Liver (tissue), 9 donors: ENCODE results near the gene RTF2. TPM values are rescaled to one million over a fixed set of nuclear protein-coding genes. Genes with fewer than 3 reads are reported as not detected.
"Not testable (repeated sequence)": the region's sequence is repeated elsewhere in the genome, so short reads cannot be mapped to it uniquely, and the experiment has no call there.

Experiments used
- DNase-seq: peaks from one replicate; pipeline ENCODE4 v3.0.0-alpha.2; 2017; ENCODE audit warnings: low spot score
- H3K27ac ChIP-seq, 2 donors: one replicate each; pipeline ENCODE4 v1.7.0; 2013; ENCODE audit warnings: inconsistent platforms in 2 of 2, low read length in 2 of 2, control low read depth in 1 of 2, low read depth in 1 of 2, mild to moderate bottlenecking in 1 of 2
- H3K27me3 ChIP-seq, 4 donors: one replicate each; pipeline versions ENCODE4 v1.6.1 to v1.7.0; 2013; ENCODE audit warnings: low read length in 3 of 4, inconsistent platforms in 1 of 4, mild to moderate bottlenecking in 1 of 4, moderate library complexity in 1 of 4; ENCODE audit not compliant: control insufficient read depth in 4 of 4, insufficient read depth in 4 of 4
- H3K36me3 ChIP-seq, 4 donors: one replicate each; pipeline versions ENCODE4 v1.6.1 to v1.7.0; 2013; ENCODE audit warnings: low read length in 3 of 4, mild to moderate bottlenecking in 3 of 4, low read depth in 1 of 4, moderate library complexity in 1 of 4; ENCODE audit not compliant: control insufficient read depth in 4 of 4, insufficient read depth in 3 of 4
- H3K4me1 ChIP-seq, 4 donors: one replicate each; pipeline versions ENCODE4 v1.6.1 to v1.7.0; 2013; ENCODE audit warnings: low read length in 3 of 4, mild to moderate bottlenecking in 3 of 4, moderate library complexity in 1 of 4; ENCODE audit not compliant: control insufficient read depth in 4 of 4, insufficient read depth in 4 of 4
- H3K4me3 ChIP-seq, 3 donors: one replicate each; pipeline versions ENCODE4 v1.6.1 to v1.7.0; 2013; ENCODE audit warnings: low read length in 3 of 3, control low read depth in 1 of 3, low read depth in 1 of 3, mild to moderate bottlenecking in 1 of 3
- H3K9ac ChIP-seq, 2 donors: one replicate each; pipeline ENCODE4 v1.7.0; 2013; ENCODE audit warnings: low read length in 2 of 2, mild to moderate bottlenecking in 2 of 2, moderate library complexity in 2 of 2, control low read depth in 1 of 2, low read depth in 1 of 2
- H3K9me3 ChIP-seq, 4 donors: one replicate each; pipeline versions ENCODE4 v1.6.1 to v1.7.0; 2013; ENCODE audit warnings: low read length in 3 of 4; ENCODE audit not compliant: control insufficient read depth in 4 of 4
- FOXA1 ChIP-seq: IDR thresholded peaks from 2 replicates; pipeline ENCODE4 v1.6.1; 2016; ENCODE audit warnings: antibody characterized with exemption
- FOXA2 ChIP-seq: IDR thresholded peaks from 2 replicates; pipeline ENCODE4 v1.6.1; 2016; ENCODE audit warnings: antibody characterized with exemption
- GABPA ChIP-seq, 2 donors: IDR thresholded peaks in 1 of 2; conservative IDR thresholded peaks in 1 of 2; 2 replicates each; pipeline ENCODE4 v1.6.1; 2016; ENCODE audit warnings: antibody characterized with exemption in 2 of 2, mild to moderate bottlenecking in 1 of 2, moderate library complexity in 1 of 2
- HNF4A ChIP-seq, 2 donors: conservative IDR thresholded peaks; 2 replicates each; pipeline ENCODE4 v1.6.1; 2016; ENCODE audit warnings: antibody characterized with exemption in 2 of 2, mild to moderate bottlenecking in 2 of 2
- HNF4G ChIP-seq: IDR thresholded peaks from 2 replicates; pipeline ENCODE4 v1.6.1; 2016; ENCODE audit warnings: antibody characterized with exemption
- JUND ChIP-seq, 2 donors: IDR thresholded peaks; 2 replicates each; pipeline ENCODE4 v1.6.1; 2016; ENCODE audit warnings: antibody characterized with exemption in 2 of 2
- NR2F2 ChIP-seq: IDR thresholded peaks from 2 replicates; pipeline ENCODE4 v1.6.1; 2016; ENCODE audit warnings: antibody characterized with exemption
- RAD21 ChIP-seq, 2 donors: IDR thresholded peaks; 2 replicates each; pipeline ENCODE4 v1.6.1; 2016; ENCODE audit warnings: antibody characterized with exemption in 2 of 2, mild to moderate bottlenecking in 2 of 2
- RXRA ChIP-seq, 2 donors: IDR thresholded peaks; 2 replicates each; pipeline ENCODE4 v1.6.1; 2017 to 2018; ENCODE audit warnings: antibody characterized with exemption in 2 of 2, mild to moderate bottlenecking in 1 of 2
- TAF1 ChIP-seq: conservative IDR thresholded peaks from 2 replicates; pipeline ENCODE4 v1.6.1; 2016; ENCODE audit warnings: antibody characterized with exemption, mild to moderate bottlenecking
- YY1 ChIP-seq: IDR thresholded peaks from 2 replicates; pipeline ENCODE4 v1.6.1; 2016; ENCODE audit warnings: antibody characterized with exemption, mild to moderate bottlenecking
- WGBS: extraction: QIAGEN DNeasy Blood & Tissue Kit; methylation state at CpG from one replicate; pipeline ENCODE4 v1.1.7; 2013; 5-methylcytosine and 5-hydroxymethylcytosine counted together
- polyA plus RNA-seq, 2 donors: library from polyadenylated mRNA; stranded (reverse) in 1 of 2; unstranded in 1 of 2; fragments of 200-250 nt in 1 of 2; fragments of >200 nt in 1 of 2; fragmentation: Nextera tagmentation in 1 of 2; extraction: Ambion mirVana in 1 of 2; gene quantifications; one replicate each; pipeline versions ENCODE4 v1.2.1 to v1.2.3, GENCODE V29; 2013 to 2015
- total RNA-seq, 2 donors: library from RNA; depleted of rRNA; stranded (reverse); fragments of >200 nt; gene quantifications; one replicate each; pipeline ENCODE4 v1.2.3, GENCODE V29; 2014
- TF ChIP-seq, protein P1 (sequence below): IDR thresholded peaks from 2 replicates; pipeline ENCODE4 v1.6.1; 2016; ENCODE audit warnings: antibody characterized with exemption, mild to moderate bottlenecking
- TF ChIP-seq, protein P2 (sequence below): IDR thresholded peaks from 2 replicates; pipeline ENCODE4 v1.6.1; 2016; ENCODE audit warnings: antibody characterized with exemption
- donor health status: healthy.
- donor health status: healthy.
- donor health status: healthy.
- donor health status: healthy.
- donor health status: healthy.

RTF2 gene
- total and polyA plus RNA-seq, 4 donors: 29.0 to 46.6 (median 35.1) TPM

DNA sequence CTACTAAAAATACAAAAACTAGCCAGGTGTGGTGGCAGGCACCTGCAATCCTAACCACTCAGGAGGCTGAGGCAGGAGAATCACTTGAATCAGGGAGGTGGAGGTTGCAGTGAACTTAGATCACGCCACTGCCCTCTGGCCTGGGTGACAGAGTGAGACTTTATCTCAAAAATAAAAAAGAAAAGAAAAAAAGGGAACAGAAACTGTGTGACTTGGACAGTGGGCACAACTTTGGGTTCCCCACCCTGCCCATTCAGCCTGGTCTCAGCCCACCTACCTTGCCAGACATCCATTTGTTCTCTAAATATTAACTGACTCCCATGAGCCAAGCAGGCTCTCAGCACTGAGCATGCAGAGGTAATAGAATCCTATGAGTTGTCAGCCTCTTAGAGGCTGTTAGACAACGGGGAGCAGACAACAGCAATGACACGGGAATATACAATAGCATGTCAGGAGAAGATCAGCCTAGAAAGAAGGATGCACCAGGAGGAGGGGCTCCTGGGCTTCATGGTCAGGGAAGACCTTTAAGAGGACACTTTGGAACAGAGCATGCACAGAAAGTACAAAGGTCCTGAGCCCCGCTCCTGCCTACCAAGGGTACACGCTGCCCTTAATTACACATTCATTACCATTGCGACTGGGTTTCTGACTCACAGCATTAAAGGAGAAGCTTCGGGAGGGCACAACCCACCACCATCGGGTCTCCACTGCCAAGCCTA, 84.6 kb downstream of the RTF2 start (continued):
- TF ChIP-seq, protein P1, sequence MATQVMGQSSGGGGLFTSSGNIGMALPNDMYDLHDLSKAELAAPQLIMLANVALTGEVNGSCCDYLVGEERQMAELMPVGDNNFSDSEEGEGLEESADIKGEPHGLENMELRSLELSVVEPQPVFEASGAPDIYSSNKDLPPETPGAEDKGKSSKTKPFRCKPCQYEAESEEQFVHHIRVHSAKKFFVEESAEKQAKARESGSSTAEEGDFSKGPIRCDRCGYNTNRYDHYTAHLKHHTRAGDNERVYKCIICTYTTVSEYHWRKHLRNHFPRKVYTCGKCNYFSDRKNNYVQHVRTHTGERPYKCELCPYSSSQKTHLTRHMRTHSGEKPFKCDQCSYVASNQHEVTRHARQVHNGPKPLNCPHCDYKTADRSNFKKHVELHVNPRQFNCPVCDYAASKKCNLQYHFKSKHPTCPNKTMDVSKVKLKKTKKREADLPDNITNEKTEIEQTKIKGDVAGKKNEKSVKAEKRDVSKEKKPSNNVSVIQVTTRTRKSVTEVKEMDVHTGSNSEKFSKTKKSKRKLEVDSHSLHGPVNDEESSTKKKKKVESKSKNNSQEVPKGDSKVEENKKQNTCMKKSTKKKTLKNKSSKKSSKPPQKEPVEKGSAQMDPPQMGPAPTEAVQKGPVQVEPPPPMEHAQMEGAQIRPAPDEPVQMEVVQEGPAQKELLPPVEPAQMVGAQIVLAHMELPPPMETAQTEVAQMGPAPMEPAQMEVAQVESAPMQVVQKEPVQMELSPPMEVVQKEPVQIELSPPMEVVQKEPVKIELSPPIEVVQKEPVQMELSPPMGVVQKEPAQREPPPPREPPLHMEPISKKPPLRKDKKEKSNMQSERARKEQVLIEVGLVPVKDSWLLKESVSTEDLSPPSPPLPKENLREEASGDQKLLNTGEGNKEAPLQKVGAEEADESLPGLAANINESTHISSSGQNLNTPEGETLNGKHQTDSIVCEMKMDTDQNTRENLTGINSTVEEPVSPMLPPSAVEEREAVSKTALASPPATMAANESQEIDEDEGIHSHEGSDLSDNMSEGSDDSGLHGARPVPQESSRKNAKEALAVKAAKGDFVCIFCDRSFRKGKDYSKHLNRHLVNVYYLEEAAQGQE: no peak
- TF ChIP-seq HNF4A (conservative IDR thresholded peaks at IDR 0.05): no peak
- TF ChIP-seq TAF1: no peak
- no peak for TF ChIP-seq FOXA2
- TF ChIP-seq RAD21 (IDR thresholded peaks at IDR 0.05): no peak
- TF ChIP-seq RXRA (IDR thresholded peaks at IDR 0.05): no peak
- TF ChIP-seq YY1: no peak
- TF ChIP-seq HNF4G: no peak
- no peak for TF ChIP-seq JUND (IDR thresholded peaks at IDR 0.05)
- TF ChIP-seq GABPA (IDR thresholded peaks at IDR 0.05 in 1 of 2, conservative IDR thresholded peaks at IDR 0.05 in 1 of 2): no peak

DNA sequence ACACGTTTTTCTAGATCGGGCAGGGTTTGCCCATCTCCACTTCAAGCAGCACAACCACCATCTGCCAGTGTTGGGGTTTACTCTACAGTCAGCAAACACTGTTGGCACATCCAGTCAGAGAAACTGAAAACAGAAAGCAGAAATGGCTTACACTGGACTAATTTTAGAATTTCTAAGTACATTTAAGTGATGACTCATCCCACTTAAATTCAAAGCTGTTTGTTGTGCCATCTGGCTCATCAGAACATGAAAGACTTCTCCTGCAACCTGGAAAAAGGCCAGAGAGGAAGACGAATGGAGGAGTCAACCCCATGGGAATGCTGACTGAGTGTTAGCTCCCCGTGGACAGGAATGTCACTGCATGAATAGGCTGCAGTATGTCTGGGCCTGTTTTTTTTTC, 86.4 kb downstream of the RTF2 start:
- DNase-seq: no peak
- 47% methylated on average over 4 of the region's 4 CpGs for WGBS

DNA sequence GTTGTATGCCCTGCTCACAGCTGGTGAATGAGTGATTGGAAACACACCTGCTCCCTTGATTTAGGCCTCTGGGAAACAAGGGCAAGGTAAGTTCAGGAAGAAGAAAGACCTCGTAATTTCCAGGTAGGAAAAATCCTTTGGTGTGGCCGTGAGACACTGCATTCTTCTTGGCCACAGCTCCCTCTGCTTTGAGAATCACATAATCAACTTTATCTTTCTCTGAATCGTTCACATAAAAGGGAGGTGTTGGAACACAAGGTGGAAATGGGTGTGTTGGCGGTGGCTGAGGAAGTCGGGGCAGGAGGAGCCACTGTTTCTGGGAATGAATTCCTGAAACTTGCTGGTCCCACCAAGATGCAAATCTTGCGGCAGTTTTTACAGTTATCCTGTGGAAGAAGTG, 90.5 kb downstream of the RTF2 start:
- DNase-seq: no peak
- TF ChIP-seq JUND (IDR thresholded peaks at IDR 0.05): no peak
- TF ChIP-seq, protein P2, sequence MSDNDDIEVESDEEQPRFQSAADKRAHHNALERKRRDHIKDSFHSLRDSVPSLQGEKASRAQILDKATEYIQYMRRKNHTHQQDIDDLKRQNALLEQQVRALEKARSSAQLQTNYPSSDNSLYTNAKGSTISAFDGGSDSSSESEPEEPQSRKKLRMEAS: no peak
- TF ChIP-seq FOXA1: no peak
- TF ChIP-seq RAD21 (IDR thresholded peaks at IDR 0.05): no peak
- Histone ChIP-seq H3K4me3 (no peak overlapping the region), H3K4me1 (no peaks in the 10 kb centered on the region), H3K27me3 (peaks cover 0 to 2% (median 0%) of the 10 kb centered on the region in 4 donors), H3K9me3 (no peaks in the 10 kb centered on the region), H3K27ac (no peak overlapping the region), H3K36me3 (no peaks in the 10 kb centered on the region), H3K9ac (no peak overlapping the region)
- WGBS: 65% methylated on average over 6 of the region's 6 CpGs

More for the DNA sequence above, 86.4 kb downstream of the RTF2 start:
- H3K4me3 ChIP-seq: no peak overlapping the region
- no peaks in the 10 kb centered on the region for H3K36me3 ChIP-seq
- peaks cover 0 to 2% (median 0%) of the 10 kb centered on the region in 4 donors for H3K27me3 ChIP-seq
- no peak overlapping the region for H3K9ac ChIP-seq
- no peak for TF ChIP-seq NR2F2
- peak; percentile 43 to 74 for TF ChIP-seq JUND (IDR thresholded peaks at IDR 0.05)
- H3K9me3 ChIP-seq: no peaks in the 10 kb centered on the region
- no peak overlapping the region for H3K27ac ChIP-seq
- H3K4me1 ChIP-seq: no peaks in the 10 kb centered on the region

DNA sequence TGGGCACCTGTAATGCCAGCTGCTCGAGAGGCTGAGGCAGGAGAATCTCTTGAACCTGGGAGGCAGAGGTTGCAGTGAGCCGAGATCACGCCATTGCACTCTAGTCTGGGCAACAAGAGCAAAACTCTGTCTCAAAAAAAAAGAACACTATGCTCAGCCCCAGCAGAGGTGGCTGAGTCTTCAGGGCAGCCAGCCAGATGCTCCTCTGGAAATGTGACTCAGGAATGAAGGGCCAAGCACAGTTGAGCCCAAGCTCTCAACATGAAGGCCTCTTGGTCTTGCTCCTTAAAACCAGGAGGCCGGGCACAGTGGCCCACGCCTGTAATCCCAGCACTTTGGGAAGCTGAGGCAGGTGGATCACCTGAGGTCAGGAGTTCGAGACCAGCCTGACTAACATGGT, 96.1 kb downstream of the RTF2 start:
- not testable (repeated sequence) for H3K27me3 ChIP-seq, H3K4me1 ChIP-seq, H3K27ac ChIP-seq, H3K36me3 ChIP-seq, H3K4me3 ChIP-seq, DNase-seq, H3K9ac ChIP-seq, H3K9me3 ChIP-seq
- WGBS: 94% methylated on average over 6 of the region's 6 CpGs
